ENCODE measurements around the gene CPSF4. TPM values are rescaled to one million over a fixed set of nuclear protein-coding genes. Genes with fewer than 3 reads are reported as not detected.

The CPSF4 gene
- total RNA-seq, 1 experiment from 2014 or later: 37.2 TPM

- Mint-ChIP-seq H3K4me3 (ENCODE audit: low read depth, unreplicated experiment) (no peak overlapping the region), H3K27me3 (ENCODE audit: unreplicated experiment) (no peaks in the 10 kb centered on the region), H3K9me3 (ENCODE audit: low read depth, unreplicated experiment) (no peaks in the 10 kb centered on the region), H3K4me1 (ENCODE audit: low read depth, unreplicated experiment) (peaks cover 9% of the 10 kb centered on the region), H3K36me3 (ENCODE audit: insufficient read depth, unreplicated experiment) (peaks cover 29% of the 10 kb centered on the region), H3K27ac (ENCODE audit: unreplicated experiment) (no peak overlapping the region)
- BruUV-seq (replicated peaks): no TSS peak
- no peak for TF ChIP-seq CTCF (IDR thresholded peaks at IDR 0.05; ENCODE audit: unreplicated experiment)
- intact Hi-C loops (cut with micrococcal nuclease; ENCODE audit: unreplicated experiment): loop anchor here (10.0 kb wide), 1 partner anchor 121 kb away; the partner anchor contains the start of gene ZSCAN25
- CTCF ChIA-PET: no interaction called here
- no peak for DNase-seq
Measured at GRCh38 chr7:99493823-99494222, 55.1 kb downstream of the CPSF4 start.

- BruUV-seq (replicated peaks): no TSS peak
- no peak overlapping the region for H3K27ac Mint-ChIP-seq (ENCODE audit: unreplicated experiment)
- H3K36me3 Mint-ChIP-seq (ENCODE audit: insufficient read depth, unreplicated experiment): peaks cover 51% of the 10 kb centered on the region
- H3K4me3 Mint-ChIP-seq (ENCODE audit: low read depth, unreplicated experiment): peak overlapping the region; percentile 88
- H3K27me3 Mint-ChIP-seq (ENCODE audit: unreplicated experiment): no peaks in the 10 kb centered on the region
- DNase-seq: no peak
- CTCF ChIA-PET: no interaction called here
- intact Hi-C loops (cut with micrococcal nuclease; ENCODE audit: unreplicated experiment): loop anchor here (10.0 kb wide), 1 partner anchor 117 kb away; the partner anchor contains the start of gene ZSCAN25
- peaks cover 9% of the 10 kb centered on the region for H3K4me1 Mint-ChIP-seq (ENCODE audit: low read depth, unreplicated experiment)
- no peak for TF ChIP-seq CTCF (IDR thresholded peaks at IDR 0.05; ENCODE audit: unreplicated experiment)
- H3K9me3 Mint-ChIP-seq (ENCODE audit: low read depth, unreplicated experiment): no peaks in the 10 kb centered on the region
Measured at GRCh38 chr7:99497766-99498545, 59.2 kb downstream of the CPSF4 start.

DNA sequence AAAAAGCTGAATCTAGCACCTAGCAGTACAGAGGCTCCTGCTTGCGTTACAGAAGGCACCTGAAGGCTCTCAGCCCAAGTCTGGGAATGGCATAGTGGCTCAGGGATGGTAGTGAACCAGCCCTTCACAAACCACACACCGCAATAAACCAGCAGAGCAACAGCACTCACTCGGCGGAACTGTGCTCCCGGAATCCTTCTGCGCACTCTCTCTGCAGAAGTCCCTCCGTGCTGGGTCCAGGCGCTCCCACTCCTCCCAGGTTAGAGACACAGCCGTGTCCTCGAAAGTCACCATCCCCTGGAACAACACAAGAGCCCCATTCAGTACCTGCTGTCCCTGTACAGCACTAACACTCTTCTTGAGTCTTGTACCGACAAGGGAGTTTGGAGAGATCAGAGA, 59.8 kb downstream of the CPSF4 start:
- CTCF ChIA-PET: no interaction called here
- H3K36me3 Mint-ChIP-seq (ENCODE audit: insufficient read depth, unreplicated experiment): peaks cover 45% of the 10 kb centered on the region
- no peak overlapping the region for H3K27ac Mint-ChIP-seq (ENCODE audit: unreplicated experiment)
- no peaks in the 10 kb centered on the region for H3K27me3 Mint-ChIP-seq (ENCODE audit: unreplicated experiment)
- no peak for DNase-seq
- intact Hi-C loops (cut with micrococcal nuclease; ENCODE audit: unreplicated experiment): loop anchor here (10.0 kb wide), 1 partner anchor 116 kb away; the partner anchor contains the start of gene ZSCAN25
- H3K9me3 Mint-ChIP-seq (ENCODE audit: low read depth, unreplicated experiment): no peaks in the 10 kb centered on the region
- no peak for TF ChIP-seq CTCF (IDR thresholded peaks at IDR 0.05; ENCODE audit: unreplicated experiment)
- no TSS peak for BruUV-seq (replicated peaks)
- peak overlapping the region; percentile 88 for H3K4me3 Mint-ChIP-seq (ENCODE audit: low read depth, unreplicated experiment)
- H3K4me1 Mint-ChIP-seq (ENCODE audit: low read depth, unreplicated experiment): peaks cover 9% of the 10 kb centered on the region

DNA sequence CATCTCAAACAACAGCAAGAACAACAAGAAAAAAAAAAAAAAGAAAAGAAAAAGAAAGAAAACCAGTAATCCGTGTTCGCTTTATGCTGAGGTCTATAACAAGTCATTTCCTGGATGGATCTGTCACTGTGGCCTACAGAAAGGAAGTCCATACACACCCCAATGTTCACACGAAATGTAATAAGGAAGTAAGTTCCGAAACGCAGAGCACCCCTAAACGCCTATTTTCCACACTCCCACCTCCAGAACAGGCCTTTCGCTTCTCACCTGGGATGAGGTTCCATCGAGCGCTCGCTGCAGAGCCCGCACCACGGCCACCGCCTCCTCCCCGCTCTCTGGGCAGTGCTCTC, 60.6 kb downstream of the CPSF4 start:
- peaks cover 44% of the 10 kb centered on the region for H3K36me3 Mint-ChIP-seq (ENCODE audit: insufficient read depth, unreplicated experiment)
- H3K4me1 Mint-ChIP-seq (ENCODE audit: low read depth, unreplicated experiment): peaks cover 9% of the 10 kb centered on the region
- peak overlapping the region; percentile 88 for H3K4me3 Mint-ChIP-seq (ENCODE audit: low read depth, unreplicated experiment)
- no TSS peak for BruUV-seq (replicated peaks)
- H3K27me3 Mint-ChIP-seq (ENCODE audit: unreplicated experiment): no peaks in the 10 kb centered on the region
- CTCF ChIA-PET: interaction anchor here (0.6 to 0.8 kb wide), 2 partner anchors 28 to 124 kb away, joined by 3 to 4 read pairs; no protein-coding TSS in a partner anchor
- no peak for DNase-seq
- intact Hi-C loops (cut with micrococcal nuclease; ENCODE audit: unreplicated experiment): loop anchor here (10.0 kb wide), 1 partner anchor 115 kb away; the partner anchor contains the start of gene ZSCAN25
- H3K9me3 Mint-ChIP-seq (ENCODE audit: low read depth, unreplicated experiment): no peaks in the 10 kb centered on the region
- peak overlapping the region; percentile 96 for H3K27ac Mint-ChIP-seq (ENCODE audit: unreplicated experiment)
- TF ChIP-seq CTCF (IDR thresholded peaks at IDR 0.05; ENCODE audit: unreplicated experiment): no peak
